RPMI8226 (cell line): Measurements from ENCODE around the gene HIPK2.

ENCODE experiments used
- DNase-seq: peaks from one replicate; pipeline ENCODE4 v3.0.0-alpha.2; 2015

HIPK2 gene

DNA sequence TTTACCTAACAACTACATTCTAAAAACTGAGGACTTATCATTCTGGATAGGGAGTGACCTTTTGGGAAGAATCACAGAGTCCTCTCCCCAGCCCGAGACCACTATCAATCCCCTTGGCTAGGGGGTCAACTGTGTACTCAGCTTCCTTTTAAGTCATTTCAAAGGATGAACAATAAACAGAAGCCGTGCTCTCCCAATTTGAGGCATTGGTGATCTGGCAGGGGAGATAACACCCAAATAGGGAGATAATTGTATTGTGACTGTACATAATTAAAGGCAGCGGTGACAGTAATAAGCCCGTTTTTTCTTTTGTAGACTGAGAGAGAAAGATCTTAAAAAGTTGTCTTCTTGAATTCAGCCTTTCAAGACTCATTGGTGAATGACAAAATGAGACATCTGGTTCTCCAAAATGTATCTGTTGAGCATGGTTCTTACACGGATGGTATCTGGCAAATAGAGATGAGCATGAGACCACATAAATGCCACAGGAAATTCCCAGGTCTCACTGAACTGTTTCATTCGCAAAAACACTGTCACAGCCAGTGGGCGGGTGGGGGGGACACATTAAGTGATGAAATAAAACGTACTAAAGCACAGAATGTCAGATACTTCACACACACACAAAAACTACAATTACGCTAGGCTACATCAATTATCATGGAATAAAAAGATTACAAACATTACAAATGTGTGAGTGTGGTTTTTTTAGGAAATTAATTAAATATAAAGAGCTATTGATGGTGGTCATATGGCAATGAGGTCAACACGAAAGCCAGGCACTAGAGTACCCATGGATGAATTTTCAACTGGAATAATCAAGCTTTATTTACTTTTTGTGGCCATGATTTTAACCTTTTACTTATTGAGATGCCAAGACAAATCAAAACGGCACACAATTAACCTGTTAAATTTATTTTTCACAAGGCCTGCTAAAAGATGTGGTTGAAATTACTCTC, 108.4 kb downstream of the HIPK2 start:
- DNase-seq, result no peak

DNA sequence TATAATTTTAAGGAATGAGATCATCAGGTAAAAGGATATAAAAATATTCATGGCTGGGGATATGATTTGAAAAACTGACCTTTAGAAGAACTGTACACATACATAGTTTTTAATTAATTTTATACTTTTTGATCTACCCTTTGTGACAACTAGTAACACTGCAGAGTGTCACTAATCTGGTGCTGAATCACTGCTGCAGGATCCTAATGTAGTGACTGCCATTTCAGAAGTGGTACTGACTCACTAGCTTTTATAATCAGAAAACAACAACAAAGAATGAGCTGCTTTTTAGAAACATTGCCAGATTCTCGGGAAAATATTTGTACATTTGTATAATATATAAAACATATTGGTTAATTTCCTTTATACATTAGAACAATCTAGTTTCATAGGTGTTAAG, 110.4 kb downstream of the HIPK2 start:
- DNase-seq, result no peak

DNA sequence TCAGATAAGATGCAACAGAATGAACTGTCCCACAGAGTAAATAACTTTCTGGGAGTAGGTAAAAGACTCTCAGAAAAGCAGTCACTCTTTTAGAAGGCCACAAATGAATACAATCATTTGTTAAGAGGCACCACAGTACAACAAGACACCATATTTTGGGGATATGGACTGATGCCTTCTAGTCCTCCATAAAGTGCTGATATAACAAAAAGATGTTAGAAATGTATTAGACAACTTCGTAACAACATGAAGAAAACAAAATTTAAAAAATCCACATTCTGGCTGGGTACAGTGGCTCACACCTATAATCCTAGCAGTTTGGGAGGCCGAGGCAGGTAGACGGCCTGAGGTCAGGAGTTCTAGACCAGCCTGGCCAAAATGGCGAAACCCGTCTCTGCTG, 111.3 kb downstream of the HIPK2 start:
- DNase-seq, result no peak

DNA sequence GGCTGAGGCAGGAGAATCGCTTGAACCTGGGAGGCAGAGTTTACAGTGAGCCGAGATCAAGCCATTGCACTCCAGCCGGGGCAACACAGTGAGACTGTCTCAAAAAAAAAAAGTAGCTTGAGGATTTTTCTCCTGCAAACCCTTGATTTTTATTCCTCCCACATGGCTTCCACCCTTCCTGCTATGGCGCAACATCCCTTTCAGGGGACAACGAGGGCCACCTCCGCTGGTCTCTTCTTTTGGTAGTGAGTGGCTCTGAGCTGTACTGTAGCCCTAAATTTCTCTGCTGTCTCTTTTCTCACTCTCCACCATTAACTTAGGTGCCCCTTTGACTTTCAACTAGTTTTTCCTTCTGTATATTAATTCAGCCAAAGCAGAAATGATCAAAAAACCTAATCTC, 113.4 kb downstream of the HIPK2 start:
- no peak for DNase-seq

- no peak for DNase-seq
Observed at GRCh38 chr7:139663608-139664177, 114.1 kb downstream of the HIPK2 start.

DNA sequence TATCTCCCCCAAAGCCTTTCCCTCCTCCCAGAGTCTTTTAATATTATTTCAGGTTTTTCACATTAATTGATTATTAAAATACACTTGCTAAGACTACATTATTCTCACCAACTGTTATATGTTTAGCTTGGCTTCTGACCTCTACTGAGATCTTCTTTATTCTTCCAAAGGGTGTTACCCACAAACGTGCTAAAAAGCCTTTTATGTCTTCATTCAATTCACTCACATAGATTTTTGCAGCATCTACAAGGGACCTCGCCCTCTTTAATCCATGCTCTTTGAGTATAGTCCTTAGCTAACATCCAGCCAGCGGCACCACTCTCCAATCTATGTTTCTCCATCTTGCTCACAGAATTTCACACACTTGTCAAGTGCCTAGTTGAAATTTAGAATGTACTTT, 115.9 kb downstream of the HIPK2 start:
- DNase-seq, result no peak

DNA sequence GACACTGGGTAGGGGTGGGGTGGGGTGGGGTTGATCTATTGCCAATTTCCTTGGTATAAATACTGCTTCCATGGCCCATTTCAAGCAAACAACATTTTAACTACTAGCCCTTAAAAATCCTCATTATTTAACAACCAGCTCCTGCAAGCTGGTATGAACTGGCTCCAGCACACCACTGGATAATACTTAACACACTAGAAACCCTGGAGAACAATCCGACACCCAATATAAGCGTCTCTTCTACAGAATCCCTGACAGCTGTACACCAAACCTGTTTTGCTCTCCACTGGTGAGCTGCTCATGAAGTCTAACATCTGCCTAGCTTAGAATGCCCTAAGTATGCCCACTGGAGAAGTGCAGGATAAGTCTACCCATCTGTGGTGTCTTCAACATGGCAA, 116.8 kb downstream of the HIPK2 start:
- no peak for DNase-seq

DNA sequence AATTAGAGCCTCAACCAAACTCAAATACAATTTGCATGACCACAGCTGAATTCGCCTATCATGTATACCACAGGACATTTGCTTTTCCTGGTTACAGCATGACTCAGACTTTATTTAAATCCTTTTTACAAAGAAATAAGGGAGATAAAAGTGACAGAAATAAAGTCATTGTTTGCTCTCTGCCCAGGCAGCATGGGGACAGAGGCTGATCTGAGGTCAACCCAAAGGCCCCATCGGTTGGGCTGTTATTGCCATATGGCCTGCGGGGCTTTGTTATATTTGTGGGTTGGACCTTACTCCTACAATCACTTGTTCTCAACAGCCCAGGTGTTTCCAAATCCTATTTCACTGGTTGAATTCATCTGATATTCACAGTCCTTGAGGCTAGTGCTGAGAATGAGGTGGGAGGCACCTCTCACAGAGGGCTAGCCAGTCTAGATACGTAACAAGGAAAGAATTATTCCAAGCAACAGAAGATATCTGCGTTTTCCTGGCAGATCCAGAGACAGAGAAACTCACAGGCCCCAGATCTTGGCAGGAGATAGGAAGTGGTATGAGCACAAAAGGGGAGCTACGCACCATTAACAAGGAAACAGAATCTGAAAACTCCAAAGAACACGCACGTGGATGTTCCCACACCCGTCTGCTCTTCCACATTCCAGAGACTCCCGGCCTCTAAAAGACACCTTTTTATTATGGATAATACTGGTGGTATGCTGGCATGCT, 117.3 kb downstream of the HIPK2 start:
- no peak for DNase-seq

DNA sequence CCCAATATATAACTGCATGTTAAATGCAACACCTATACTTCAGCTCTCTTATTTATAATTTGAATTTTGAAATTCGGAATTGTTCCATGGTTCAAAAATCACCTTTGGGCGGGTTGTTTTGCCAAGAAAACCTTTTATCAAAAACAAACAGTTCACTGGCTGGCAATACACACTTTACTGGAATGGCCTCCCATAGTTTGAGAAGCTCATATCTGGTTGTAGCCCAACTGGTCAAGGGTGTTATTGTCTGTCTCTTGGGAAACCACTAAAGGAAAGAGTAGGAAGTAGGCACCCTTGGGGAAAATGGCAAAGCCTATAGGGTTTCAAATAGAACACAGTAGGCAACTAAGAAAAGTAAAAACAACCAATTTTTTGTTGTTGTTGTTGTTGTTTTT, 117.9 kb downstream of the HIPK2 start:
- no peak for DNase-seq

GRCh38 chr7:139658908-139659675, 118.7 kb downstream of the HIPK2 start:
- no peak for DNase-seq

GRCh38 chr7:139658296-139658695, 119.5 kb downstream of the HIPK2 start:
- no peak for DNase-seq

DNA sequence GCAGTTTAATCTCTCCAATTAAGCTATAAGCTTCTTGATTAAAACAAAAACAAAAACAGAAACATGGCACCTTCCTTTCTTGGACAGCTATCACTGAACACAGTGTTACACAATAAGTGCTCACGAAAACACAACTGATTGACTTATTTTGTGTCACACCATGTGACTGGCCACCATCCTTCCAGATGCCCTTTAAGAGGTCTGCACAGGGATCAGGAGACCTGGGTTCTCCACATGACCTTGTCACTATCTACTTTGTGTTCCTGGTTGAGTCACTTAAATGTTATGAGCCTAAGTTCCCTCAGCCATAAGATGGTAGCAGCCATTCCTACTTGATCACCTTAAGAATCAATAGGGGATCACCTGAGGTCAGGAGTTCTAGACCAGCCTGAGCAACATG, 120.1 kb downstream of the HIPK2 start:
- DNase-seq, result no peak

DNA sequence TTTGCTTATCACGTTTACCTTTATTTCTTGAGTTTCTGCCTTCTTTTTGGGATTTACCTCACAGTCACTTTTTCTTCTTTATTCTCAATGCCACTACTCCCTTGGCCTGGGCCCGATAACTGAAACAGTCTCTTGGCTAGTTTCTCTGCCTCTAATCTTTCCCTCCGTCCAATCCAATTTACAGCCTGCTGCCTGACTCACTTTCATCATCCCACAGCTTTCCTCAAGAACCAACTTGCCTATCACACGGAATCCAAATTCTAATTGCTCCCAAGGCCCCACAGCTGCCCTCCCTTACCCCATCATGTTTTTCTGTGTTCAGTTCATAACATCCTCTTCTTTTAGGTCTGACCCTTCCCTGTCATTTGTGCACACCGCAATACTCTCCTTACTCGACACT, 121.4 kb downstream of the HIPK2 start:
- DNase-seq, result no peak

DNA sequence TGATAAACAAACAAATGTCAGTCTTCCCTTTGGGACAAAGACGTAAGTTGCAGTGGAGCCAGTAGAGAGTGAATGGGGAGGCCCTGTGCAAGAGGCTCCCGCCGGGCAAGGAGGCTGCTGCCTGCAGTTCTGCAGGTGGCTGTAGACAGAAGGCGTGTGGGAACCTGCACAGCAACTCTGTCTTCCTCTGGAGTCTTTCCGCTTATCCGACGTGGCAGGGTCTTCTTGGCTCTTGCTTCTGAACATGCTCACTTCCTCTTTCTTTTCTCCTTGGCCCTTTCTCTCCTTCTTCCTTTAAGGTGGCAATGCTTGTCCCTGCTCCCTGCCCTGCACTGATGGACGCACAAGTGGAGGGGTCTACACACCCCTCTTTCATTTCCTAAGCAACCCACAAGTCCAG, 122.5 kb downstream of the HIPK2 start:
- no peak for DNase-seq

- no peak for DNase-seq
Observed at GRCh38 chr7:139654276-139655181, 123.3 kb downstream of the HIPK2 start.

DNA sequence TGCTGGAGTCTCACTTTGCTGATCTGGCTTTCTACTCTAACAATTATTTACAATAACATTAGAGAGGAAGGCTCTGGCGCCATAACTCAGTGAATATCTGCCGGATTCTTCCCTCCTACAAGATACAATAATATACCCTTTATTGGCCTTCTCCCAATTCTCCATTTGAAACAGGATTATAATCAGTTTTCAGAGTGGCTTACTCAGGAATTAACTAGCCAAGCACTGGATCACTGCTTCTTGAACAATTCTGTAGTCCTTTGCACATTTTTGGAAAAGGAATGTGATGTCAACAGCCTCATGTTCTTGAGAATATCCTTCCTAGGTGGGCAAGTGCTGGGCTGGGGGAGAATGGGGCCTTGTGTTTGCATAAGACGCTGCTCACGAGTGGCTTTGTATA, 125.9 kb downstream of the HIPK2 start:
- DNase-seq, result no peak

DNA sequence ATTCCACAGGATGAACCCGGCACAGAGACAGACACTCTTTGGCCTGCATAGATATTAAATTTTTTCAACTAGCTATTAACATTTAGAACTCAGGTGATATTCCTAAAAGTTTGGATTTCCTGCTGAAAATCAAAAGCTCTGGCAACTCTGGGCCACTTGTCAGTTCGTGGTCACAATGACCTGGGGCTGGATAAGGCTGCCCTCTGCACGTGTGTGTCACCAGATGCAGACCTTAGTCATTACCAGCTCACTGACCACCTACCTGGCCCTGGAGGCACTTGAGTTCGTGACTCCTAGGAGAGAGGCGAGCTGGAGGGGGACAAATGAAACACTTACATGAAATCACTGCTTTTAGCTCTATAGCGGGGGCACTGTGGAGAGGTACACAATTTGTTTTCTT, 126.5 kb downstream of the HIPK2 start:
- no peak for DNase-seq

- no peak for DNase-seq
Observed at GRCh38 chr7:139650429-139651100, 127.2 kb downstream of the HIPK2 start.

DNA sequence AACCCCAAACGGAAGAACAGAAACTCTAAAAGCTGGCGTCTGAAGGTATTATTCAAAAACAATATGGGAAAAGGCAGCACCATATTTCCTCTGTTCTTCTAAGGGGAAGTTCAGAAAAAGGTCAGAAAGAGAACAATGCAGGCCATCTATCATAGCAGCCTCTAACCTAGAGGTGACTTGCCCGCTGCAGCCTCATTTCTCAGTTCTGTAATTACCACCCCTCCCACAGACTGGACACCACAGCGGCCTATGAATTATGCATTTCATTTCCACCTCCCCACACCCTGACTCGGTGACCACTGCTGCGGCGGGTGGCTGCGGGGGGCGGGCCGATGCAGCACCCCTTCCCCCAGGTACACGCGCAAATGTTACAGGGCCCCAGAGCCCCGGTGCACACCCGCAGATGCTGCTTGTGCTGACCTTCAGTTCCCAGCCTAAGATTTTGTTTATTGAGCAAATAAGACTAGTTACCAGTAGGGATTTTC, 128.8 kb downstream of the HIPK2 start:
- DNase-seq, result no peak

- no peak for DNase-seq
Observed at GRCh38 chr7:139648391-139648861, 129.4 kb downstream of the HIPK2 start.

- DNase-seq, result no peak
Observed at GRCh38 chr7:139647814-139648390, 129.9 kb downstream of the HIPK2 start.
